DMS53 (cell line): ENCODE data around the gene PGRMC2.
A peak's percentile ranks its signal among the peaks of the same experiment; 100 is the strongest.

Source experiments
- DNase-seq: peaks from one replicate; lab custom pipeline; 2025; lab: John Stamatoyannopoulos, UW

PGRMC2 gene, protein sequence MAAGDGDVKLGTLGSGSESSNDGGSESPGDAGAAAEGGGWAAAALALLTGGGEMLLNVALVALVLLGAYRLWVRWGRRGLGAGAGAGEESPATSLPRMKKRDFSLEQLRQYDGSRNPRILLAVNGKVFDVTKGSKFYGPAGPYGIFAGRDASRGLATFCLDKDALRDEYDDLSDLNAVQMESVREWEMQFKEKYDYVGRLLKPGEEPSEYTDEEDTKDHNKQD

DNA sequence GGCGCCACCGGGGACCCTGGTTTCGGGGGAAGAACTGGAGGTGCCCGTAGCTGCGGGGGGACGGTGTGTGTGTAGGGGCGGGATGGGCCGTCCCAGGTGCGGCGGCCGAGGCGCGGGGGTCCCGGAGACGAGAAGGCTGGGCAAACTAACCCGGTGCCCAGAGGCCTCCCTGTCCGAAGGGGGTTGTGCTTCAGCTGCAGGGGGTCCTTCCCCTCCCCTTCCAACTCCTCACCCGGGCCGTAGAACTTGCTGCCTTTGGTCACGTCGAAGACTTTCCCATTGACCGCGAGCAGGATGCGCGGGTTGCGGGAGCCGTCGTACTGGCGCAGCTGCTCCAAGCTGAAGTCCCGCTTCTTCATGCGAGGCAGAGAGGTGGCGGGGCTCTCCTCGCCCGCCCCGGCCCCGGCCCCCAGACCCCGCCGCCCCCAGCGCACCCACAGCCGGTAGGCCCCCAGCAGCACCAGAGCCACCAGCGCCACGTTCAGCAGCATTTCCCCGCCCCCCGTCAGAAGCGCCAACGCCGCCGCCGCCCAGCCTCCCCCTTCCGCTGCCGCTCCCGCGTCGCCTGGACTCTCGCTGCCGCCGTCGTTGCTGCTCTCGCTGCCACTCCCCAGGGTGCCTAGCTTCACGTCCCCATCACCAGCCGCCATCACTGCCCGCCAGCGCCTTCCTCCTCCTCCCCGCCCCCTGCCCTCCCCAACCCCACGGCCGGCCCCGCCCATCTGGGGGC, at the start of gene PGRMC2:
TSS of gene PGRMC2 (minus strand) at position 673 of the 730 bp plus-strand sequence. CDS start at position 650, 23 bp downstream.
- peak; percentile 66 for DNase-seq

DNA sequence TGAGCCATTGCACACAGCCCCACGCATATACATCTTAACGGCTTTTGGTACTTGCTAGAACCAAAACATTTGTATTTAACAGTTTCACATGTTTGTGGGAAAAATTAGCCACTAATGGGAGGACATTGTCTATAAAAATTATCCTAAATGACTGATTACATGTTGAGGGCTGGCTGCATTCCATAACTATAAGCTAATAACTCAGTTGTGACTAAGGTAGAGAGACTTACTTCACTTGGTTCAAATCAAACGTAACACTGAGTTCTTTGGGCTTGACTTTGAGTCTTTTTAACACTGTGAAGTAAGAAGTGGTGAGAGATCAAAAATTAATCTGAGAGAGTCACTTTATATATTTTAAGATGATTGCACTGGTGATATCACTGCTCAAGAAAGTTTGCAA, 47.9 kb upstream of the PGRMC2 start:
- no peak for DNase-seq

DNA sequence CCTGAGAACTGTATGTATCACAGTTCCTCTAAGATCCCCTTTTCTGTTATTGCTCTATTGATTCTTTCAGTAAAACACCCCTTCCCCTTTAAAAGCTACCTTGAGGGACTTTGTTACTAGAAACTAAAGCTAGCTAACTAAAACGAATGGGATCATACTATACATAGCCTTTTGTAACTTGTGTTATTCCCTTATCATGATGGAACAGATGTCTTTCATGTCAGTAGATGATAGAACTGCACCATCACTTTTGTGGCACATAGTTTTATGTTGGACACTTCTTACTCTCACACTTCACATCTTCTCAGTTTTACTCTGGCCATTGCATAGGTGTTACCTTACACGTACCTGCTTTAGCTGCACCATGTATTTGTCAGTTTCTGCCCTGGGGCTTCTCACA, 46.6 kb upstream of the PGRMC2 start:
- no peak for DNase-seq

DNA sequence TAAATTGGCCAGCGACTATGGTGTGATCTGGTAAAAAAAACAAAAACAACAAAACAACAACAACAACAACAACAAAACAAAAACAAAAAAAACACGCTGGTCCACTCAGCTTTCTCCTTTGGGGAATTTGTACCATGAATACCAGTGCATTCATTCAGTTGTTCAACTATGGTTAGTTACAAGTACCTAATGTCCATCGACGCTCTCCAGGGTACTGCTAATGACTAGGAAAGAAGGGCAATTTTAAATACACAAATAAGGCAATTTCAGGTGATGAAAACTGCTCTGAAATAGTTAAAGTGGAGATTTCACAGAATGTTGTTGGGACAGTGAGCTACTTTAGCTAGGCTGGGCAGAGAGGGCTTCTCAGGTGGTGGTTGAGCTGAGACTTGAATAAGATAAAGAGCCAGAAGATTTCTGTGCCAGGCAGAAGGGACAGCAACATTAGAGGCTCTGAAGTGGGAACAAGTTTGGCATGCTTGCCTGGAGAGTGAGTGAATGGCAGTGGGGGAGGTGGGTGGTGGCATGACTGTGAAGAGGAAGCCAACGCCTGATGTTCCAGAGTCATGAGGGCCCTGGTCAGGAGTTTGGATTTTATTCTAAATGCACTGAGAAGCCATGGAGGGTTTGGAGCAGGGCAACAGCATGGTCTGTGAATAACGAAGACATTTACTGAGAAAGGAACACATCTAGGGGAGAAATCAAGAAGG, 45.9 kb upstream of the PGRMC2 start:
- DNase-seq = no peak

- DNase-seq = no peak
These were observed 44.5 kb upstream of the PGRMC2 start for GRCh38 chr4:128332081-128332480.

GRCh38 chr4:128329638-128330037, 42.0 kb upstream of the PGRMC2 start:
- DNase-seq = no peak

DNA sequence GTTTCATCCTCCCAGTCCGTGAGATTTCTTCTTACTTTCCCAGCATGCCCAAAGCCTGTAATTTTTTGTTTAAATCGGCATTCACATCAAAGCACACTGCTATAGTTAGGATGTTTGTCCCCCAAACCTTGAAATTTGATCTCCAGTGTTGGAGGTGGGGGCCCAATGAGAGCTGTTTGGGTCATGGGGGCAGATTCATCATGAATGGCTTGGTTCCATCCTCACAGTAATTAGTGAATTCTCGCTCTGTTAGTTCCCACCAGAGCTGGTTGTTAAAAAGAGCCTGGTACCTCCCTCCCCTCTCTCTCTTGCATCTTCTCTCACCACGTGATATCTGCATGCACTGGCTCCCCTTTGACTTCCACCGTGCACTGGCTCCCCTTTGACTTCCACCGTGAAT, 40.5 kb upstream of the PGRMC2 start:
- DNase-seq = no peak

DNA sequence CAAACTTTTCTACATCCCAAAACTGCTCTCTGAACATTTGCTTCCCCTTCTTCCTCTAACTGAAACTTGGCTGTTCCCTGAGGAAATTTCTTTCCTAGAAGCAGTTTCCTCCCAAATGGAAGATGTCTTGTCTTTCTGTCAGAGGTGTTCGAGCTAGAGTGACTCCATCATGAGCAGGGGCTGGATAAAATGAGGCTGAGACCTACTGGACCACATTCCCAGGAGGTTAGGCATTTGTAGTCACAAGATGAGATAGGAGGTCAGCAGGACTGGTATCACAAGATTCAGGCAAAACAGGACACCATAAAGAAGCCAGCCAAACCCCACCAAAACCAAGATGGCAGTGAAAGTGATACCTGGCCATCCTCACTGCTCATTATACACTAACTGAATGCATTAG, 35.8 kb upstream of the PGRMC2 start:
- no peak for DNase-seq

DNA sequence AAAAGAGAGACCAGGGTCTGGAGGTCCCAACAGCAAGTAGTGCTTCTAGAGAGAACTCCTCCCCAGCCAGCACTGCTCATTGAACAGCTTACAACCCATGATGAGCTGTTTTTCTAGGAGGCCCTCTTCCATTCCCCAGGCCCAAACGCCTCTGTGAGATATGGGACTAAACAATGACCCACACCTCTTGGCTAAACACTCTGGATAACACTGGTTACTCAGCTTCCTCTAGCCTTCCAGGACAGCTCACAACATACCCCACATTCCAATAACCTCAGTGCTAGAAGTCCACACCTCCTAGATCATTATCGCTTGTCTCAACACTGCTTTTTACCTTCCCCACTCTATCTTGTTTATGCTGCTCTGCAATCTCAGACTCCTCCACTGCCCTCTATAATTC, 35.4 kb upstream of the PGRMC2 start:
- no peak for DNase-seq

DNA sequence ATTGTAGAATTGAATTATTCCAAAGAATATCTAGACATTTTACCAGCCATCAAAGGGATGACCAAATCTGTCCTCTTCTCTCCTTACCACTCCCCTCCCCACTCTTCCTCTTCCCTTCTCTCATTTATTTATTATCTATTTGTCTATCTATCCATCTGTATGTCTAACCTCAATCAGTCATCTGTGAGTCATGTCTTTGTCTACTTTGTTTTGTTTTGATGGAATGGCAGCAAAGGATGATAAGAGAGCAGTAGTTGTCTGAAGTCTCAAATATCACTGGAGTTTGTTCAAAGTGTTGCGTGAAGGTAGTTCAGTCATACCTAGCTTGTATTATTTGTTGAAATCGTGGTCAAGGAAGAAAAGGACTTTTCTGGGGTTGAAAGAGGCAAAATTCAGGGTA, 34.7 kb upstream of the PGRMC2 start:
- peak; percentile 48 for DNase-seq

- no peak for DNase-seq
These were observed 33.0 kb upstream of the PGRMC2 start for GRCh38 chr4:128320656-128321055.

DNA sequence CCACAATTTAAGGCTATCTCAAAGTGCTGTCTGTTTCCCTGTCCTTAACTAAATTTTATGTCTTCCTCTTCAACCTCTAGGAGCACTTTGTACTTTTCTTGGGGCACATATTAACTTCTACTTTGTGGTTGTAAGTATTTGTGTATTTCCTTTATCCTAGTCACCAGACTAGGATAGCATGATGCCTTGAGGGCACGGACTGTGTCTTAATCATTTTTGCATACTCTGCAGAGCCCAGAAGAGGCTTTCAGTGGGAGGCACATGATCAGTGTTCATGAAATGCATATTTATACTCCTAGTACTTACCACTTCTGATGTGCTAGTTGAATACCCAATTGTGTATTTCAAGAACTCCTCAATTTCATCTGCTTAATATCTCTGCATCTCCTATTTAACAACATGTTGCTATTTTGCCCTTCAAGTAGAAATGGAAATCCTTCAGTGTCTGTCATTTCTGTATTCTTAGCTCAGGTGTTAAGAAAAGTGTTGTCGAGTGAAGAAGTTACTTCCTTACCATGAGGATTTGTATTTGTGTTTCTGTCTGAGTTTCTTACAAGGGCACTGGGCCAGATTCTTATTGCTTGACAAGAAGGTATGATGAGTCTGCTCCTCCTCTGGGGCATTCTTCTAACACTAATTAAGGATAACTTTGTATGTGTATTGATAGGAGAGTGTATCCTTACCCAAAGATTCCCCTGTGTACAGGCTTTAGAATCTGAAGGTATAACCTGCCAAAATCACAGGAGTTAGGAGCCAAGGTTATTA, 28.3 kb upstream of the PGRMC2 start:
- no peak for DNase-seq

- peak; percentile 15 for DNase-seq
These were observed 24.2 kb upstream of the PGRMC2 start for GRCh38 chr4:128311659-128312403.

GRCh38 chr4:128310266-128310697, 22.7 kb upstream of the PGRMC2 start:
- DNase-seq = peak; percentile 86

DNA sequence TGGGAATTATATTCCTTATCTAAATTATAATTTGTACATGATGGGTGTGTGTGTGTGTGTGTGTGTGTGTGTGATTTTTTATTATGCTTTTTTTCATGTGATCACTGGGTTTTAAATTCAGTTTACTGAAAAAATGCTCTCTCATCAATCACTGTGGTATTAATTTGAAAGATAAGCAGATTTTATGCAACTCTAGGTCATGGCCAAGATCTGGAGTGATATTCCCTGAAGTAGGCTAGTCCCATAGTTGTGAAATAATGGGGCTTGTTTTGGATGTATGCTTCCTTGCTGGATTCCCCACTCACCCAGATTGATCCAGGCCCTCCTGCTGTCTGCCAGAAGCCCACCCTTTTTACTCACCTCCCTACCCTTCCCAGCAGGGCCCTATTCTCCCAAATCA, 22.0 kb upstream of the PGRMC2 start:
- no peak for DNase-seq

DNA sequence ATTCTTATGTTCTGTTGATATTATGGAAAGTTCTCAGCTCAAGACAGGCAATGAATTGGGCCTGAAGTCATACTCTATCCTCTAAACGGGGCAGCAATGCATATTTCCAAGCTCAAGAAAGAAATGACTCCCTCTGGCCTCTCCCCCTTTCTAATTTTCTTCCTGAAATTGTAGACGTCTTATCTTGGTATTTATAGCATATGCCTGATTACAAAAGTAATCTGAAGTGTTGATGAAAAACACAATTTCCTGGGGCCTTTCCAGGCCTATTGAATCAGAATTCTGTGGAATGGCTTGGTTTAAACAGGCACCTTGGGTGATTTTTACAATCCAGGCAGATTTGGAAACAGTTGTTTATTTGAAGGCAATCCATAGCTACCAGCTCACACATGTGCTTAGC, 21.4 kb upstream of the PGRMC2 start:
- DNase-seq = no peak

DNA sequence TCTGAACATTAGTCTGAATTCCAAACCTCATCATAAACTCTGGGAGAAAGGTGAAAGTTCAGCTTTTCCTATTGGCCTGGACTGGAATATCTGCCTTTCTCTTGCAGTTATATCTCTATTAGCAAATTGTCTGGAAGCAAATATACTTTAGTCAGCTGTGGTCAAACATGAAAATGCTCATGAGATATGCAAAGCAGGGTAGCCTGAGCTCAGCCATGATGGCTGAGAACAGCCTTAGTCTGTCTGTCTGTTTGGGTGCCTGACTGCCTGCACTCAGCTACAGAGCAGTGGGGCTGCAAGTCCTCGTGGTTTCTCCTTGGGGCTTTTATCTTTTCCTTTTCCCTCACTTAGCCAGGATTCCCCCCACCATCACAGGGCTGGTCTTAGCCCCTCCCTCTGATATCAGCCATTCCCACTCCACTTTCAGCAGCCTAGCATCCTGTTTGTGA, 19.5 kb upstream of the PGRMC2 start:
- DNase-seq = no peak

GRCh38 chr4:128305942-128306341, 18.3 kb upstream of the PGRMC2 start:
- no peak for DNase-seq

DNA sequence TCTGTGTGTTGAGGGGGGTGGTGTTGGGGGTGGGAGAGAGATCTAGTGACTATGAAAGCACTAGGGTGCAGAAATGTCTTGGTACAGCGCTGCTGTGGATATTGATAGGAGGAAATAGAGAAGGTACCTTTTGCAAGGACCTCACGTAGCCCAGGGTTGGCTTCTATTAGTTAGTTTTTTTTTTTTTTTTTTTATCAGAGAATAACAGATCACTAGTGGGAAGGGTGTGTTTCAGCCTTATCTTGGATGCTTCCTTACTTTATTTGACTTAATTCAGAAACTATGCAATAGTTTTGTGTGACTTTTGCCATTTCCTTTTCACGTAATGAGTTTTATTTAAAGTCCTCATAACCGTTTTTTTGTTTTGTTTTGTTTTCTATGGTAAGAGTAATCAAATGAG, 16.4 kb upstream of the PGRMC2 start:
- no peak for DNase-seq

- DNase-seq = no peak
These were observed 15.8 kb upstream of the PGRMC2 start for GRCh38 chr4:128303405-128303785.

DNA sequence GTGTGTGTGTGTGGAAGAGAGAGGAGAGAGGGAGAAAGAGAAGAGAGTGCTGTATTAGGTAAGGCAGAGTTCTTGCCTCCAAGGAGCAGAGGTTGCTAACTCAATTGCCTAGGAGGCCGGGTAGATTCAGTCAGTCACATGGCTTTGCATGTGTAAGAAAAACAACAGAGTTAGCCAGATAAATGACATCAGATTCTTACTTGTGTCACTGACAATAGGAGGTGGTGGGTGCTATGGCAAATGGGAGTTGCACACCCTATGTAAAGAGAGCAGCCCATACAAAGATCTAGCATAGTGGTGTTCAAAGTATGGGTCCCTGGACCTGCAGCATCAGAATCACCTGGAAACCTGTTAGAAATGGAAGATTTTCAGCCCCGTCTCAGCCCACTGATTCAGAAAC, 14.4 kb upstream of the PGRMC2 start:
- no peak for DNase-seq

DNA sequence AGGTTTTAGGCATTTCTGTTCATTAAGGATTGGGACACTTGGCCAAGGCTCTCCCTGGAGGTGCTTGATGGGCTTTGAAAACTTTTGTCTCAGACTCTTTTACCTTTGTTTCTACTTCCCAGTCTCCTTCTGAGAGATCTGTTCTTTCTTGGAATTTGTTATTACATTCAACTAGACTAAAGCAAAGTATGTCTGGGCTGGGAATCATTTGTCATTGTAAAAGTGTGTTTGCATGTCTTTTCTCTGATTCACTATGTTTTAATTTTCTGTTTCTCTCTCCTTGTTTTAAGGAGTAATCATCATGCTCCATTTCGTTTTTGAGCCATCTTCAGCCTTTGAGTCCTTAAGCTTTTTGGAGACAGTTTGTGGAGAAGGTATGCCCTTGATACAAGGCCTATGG, 12.2 kb upstream of the PGRMC2 start:
- no peak for DNase-seq
